ENCODE data around the gene DOLK. TPM values are rescaled to one million over a fixed set of nuclear protein-coding genes. Genes with fewer than 3 reads are reported as not detected.

DOLK gene
- total RNA-seq, 1 experiment from 2014 or later = 23.2 TPM

GRCh38 chr9:128903079-128903461 lies 44.3 kb downstream of the DOLK start:
- TF ChIP-seq EZH2 (IDR thresholded peaks at IDR 0.05; ENCODE audit: borderline replicate concordance, low read depth, low read length, poor library complexity, severe bottlenecking) (no peak), CTCF (conservative IDR thresholded peaks at IDR 0.05; ENCODE audit: low read depth, low read length) (no peak)
- ChIA-PET CTCF (no interaction called here), POLR2A (ENCODE audit: low non-redundant PET) (no interaction called here)
- BruUV-seq (replicated peaks) = no TSS peak
- DNase-seq (ENCODE audit: low spot score) = no peak
- Histone ChIP-seq H3K27me3 (replicated peaks; ENCODE audit: insufficient read depth, low read depth, low read length, poor library complexity) (no peaks in the 10 kb centered on the region), H3K4me1 (ENCODE audit: insufficient read depth, low read length, poor library complexity, severe bottlenecking) (no peaks in the 10 kb centered on the region), H3K9me3 (ENCODE audit: low read depth, low read length, poor library complexity, severe bottlenecking) (no peaks in the 10 kb centered on the region), H3K27ac (ENCODE audit: low read depth, low read length, poor library complexity, severe bottlenecking) (no peak overlapping the region), H3K36me3 (ENCODE audit: insufficient read depth, low read length, poor library complexity, severe bottlenecking) (peaks cover 14% of the 10 kb centered on the region), H3K4me3 (ENCODE audit: low read depth, low read length, poor library complexity, severe bottlenecking) (no peak overlapping the region)
- intact Hi-C loops (cut with micrococcal nuclease; ENCODE audit: unreplicated experiment) = no loop called here

GRCh38 chr9:128902351-128903078 lies 44.9 kb downstream of the DOLK start:
- H3K9me3 ChIP-seq (ENCODE audit: low read depth, low read length, poor library complexity, severe bottlenecking) = no peaks in the 10 kb centered on the region
- peaks cover 8% of the 10 kb centered on the region for H3K36me3 ChIP-seq (ENCODE audit: insufficient read depth, low read length, poor library complexity, severe bottlenecking)
- CTCF ChIA-PET = no interaction called here
- H3K27ac ChIP-seq (ENCODE audit: low read depth, low read length, poor library complexity, severe bottlenecking) = no peak overlapping the region
- H3K4me1 ChIP-seq (ENCODE audit: insufficient read depth, low read length, poor library complexity, severe bottlenecking) = no peaks in the 10 kb centered on the region
- no TSS peak for BruUV-seq (replicated peaks)
- POLR2A ChIA-PET (ENCODE audit: low non-redundant PET) = no interaction called here
- DNase-seq (ENCODE audit: low spot score) = no peak
- no peaks in the 10 kb centered on the region for H3K27me3 ChIP-seq (replicated peaks; ENCODE audit: insufficient read depth, low read depth, low read length, poor library complexity)
- intact Hi-C loops (cut with micrococcal nuclease; ENCODE audit: unreplicated experiment) = no loop called here
- no peak overlapping the region for H3K4me3 ChIP-seq (ENCODE audit: low read depth, low read length, poor library complexity, severe bottlenecking)
- TF ChIP-seq EZH2 (IDR thresholded peaks at IDR 0.05; ENCODE audit: borderline replicate concordance, low read depth, low read length, poor library complexity, severe bottlenecking) = no peak
- TF ChIP-seq CTCF (conservative IDR thresholded peaks at IDR 0.05; ENCODE audit: low read depth, low read length) = no peak

GRCh38 chr9:128901822-128902221 lies 45.6 kb downstream of the DOLK start:
- DNase-seq (ENCODE audit: low spot score) = no peak
- POLR2A ChIA-PET (ENCODE audit: low non-redundant PET) = no interaction called here
- Histone ChIP-seq H3K27ac (ENCODE audit: low read depth, low read length, poor library complexity, severe bottlenecking) (no peak overlapping the region), H3K4me1 (ENCODE audit: insufficient read depth, low read length, poor library complexity, severe bottlenecking) (no peaks in the 10 kb centered on the region), H3K36me3 (ENCODE audit: insufficient read depth, low read length, poor library complexity, severe bottlenecking) (peaks cover 1% of the 10 kb centered on the region), H3K27me3 (replicated peaks; ENCODE audit: insufficient read depth, low read depth, low read length, poor library complexity) (no peaks in the 10 kb centered on the region), H3K4me3 (ENCODE audit: low read depth, low read length, poor library complexity, severe bottlenecking) (no peak overlapping the region), H3K9me3 (ENCODE audit: low read depth, low read length, poor library complexity, severe bottlenecking) (no peaks in the 10 kb centered on the region)
- intact Hi-C loops (cut with micrococcal nuclease; ENCODE audit: unreplicated experiment) = no loop called here
- no peak for TF ChIP-seq EZH2 (IDR thresholded peaks at IDR 0.05; ENCODE audit: borderline replicate concordance, low read depth, low read length, poor library complexity, severe bottlenecking)
- no peak for TF ChIP-seq CTCF (conservative IDR thresholded peaks at IDR 0.05; ENCODE audit: low read depth, low read length)
- BruUV-seq (replicated peaks) = no TSS peak
- CTCF ChIA-PET = interaction anchor here (0.6 kb wide), 1 partner anchor 26 kb away, joined by 3 read pairs; no protein-coding TSS in a partner anchor
